ENCODE data around the gene PPP1R10.

DNA sequence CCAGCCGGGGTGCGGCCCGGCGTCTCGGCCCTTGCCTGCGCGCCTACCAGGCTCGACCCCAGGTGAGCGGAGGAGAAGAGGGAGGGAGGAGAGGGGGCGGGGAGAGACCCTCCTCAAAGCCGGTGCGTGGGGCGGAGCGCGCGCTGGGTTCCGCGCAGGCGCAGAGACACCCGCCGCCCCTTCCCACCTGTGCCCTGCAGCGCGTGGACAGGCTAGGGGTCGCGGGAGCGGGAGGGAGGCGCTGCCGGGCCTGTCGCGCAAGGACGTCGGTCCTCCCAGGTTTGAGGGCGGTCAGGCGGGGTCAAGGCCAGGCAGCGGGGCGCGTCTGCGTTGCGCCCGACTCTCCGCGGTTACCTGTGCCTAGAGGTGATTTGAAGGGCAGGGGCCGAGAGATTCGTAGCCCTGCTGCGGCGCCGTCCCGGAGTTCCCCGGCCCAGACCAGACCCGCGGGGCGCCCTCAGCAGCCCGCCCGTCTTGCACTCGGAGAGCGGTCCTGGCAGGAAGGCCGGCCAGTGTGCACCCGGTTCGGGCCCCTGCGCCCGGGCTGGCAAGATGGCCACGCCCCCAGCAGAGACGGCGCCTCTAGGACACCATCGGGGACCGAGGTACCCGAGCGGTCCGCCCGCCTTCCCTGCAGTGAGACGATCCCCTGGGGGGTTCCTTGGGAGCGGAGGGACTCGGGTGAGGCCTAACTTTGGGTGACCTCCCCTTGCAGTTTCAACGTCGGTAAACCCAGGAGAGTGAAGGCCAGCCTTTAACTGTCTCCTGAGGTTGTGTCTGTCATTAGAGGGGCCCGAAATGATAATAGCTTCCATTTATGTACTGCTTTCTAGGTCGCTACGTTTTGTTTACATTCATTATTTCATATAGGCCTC lies 30.4 kb upstream of the PPP1R10 start:
- TF ChIP-seq POLR2A (IDR thresholded peaks at IDR 0.05; ENCODE audit: low read depth, low read length) (peak; percentile 72), TAF1 (IDR thresholded peaks at IDR 0.05; ENCODE audit: borderline replicate concordance, low read depth, low read length) (peak; percentile 50; the same call in 1 of the 2 replicates), POLR2AphosphoS5 (IDR thresholded peaks at IDR 0.05; ENCODE audit: low read depth, low read length) (0 out of 2 replicates have a peak, but pooled peaks have one; percentile 34)
